Measurements from ENCODE around the gene LEO1. TPM values are rescaled to one million over a fixed set of nuclear protein-coding genes. Genes with fewer than 3 reads are reported as not detected.

The LEO1 gene
- total and polyA plus RNA-seq, 11 donors, result 4.9 to 12.6 (median 8.3) TPM

DNA sequence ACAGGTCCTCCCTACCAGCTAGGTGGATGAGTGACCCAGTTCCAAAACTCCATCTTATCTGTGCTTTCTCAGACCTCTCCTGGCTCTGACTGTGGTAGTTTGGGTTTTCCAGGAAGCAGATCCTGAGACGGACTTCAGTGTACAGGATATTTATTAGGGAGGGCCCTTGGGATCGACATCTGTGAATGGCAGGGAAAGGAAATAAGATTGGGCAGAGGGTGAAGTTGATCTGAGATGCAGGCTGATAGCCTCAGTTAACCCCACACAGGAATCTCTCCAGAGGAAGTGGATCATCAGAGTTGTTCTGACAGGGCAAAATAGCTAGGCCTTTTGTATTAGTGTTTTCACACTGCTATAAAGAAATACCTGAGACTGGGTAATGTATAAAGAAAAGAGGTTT, 30.8 kb upstream of the LEO1 start:
- Histone ChIP-seq H3K36me3 (no peaks in the 10 kb centered on the region), H3K27me3 (no peaks in the 10 kb centered on the region), H3K27ac (no peak overlapping the region), H3K9me3 (no peaks in the 10 kb centered on the region), H3K4me1 (peaks cover 0 to 25% (median 15%) of the 10 kb centered on the region in 12 donors), H3K4me3 (no peak overlapping the region)
- 56 to 79% (median 69%) methylated on average over 2 of the region's 2 CpGs for WGBS, 4 donors
- TF ChIP-seq POLR2A (IDR thresholded peaks at IDR 0.05) (no peak), CTCF (IDR thresholded peaks at IDR 0.05) (no peak)
- intact Hi-C loops (cut with DNase I), result no loop called here
- peak in 1 of 4 donors; percentile 39 for ATAC-seq
- no peak for DNase-seq

- no peaks in the 10 kb centered on the region for H3K9me3 ChIP-seq
- intact Hi-C loops (cut with DNase I), result no loop called here
- no peak overlapping the region for H3K4me3 ChIP-seq
- TF ChIP-seq CTCF (IDR thresholded peaks at IDR 0.05) (no peak), POLR2A (IDR thresholded peaks at IDR 0.05) (no peak)
- WGBS, 4 donors, result 80 to 87% (median 83%) methylated on average over 1 of the region's 1 CpG
- H3K27ac ChIP-seq, result no peak overlapping the region
- no peaks in the 10 kb centered on the region for H3K36me3 ChIP-seq
- H3K4me1 ChIP-seq, result no peaks in the 10 kb centered on the region
- DNase-seq (no peak), ATAC-seq (no peak)
- no peaks in the 10 kb centered on the region for H3K27me3 ChIP-seq
These were observed 21.4 kb upstream of the LEO1 start for GRCh38 chr15:51992953-51993352.

DNA sequence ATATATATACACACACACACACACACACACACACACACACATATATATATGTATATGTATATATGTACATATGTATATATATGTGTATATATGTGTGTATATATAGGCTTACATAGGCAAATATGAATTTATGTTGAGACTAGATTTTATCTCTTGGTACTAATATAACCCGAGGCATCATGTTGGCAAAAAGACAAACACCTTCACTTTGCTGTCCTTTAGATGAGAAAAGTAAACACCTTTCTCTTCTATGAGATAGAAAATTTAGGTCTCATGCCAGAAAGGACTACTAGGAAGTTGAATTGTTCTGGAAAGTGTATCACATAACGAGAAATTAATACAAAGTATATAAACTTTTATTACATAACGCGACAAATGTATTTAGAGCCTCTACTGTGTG, 19.6 kb upstream of the LEO1 start:
- no peak for TF ChIP-seq POLR2A (IDR thresholded peaks at IDR 0.05)
- no peak for TF ChIP-seq CTCF (IDR thresholded peaks at IDR 0.05)
- H3K36me3 ChIP-seq, result no peaks in the 10 kb centered on the region
- H3K9me3 ChIP-seq, result no peaks in the 10 kb centered on the region
- no peak overlapping the region for H3K27ac ChIP-seq
- 86 to 88% (median 88%) methylated on average over 4 of the region's 4 CpGs for WGBS, 4 donors
- intact Hi-C loops (cut with DNase I), result no loop called here
- DNase-seq (no peak), ATAC-seq (no peak)
- H3K4me3 ChIP-seq, result no peak overlapping the region
- no peaks in the 10 kb centered on the region for H3K27me3 ChIP-seq
- H3K4me1 ChIP-seq, result no peaks in the 10 kb centered on the region

DNA sequence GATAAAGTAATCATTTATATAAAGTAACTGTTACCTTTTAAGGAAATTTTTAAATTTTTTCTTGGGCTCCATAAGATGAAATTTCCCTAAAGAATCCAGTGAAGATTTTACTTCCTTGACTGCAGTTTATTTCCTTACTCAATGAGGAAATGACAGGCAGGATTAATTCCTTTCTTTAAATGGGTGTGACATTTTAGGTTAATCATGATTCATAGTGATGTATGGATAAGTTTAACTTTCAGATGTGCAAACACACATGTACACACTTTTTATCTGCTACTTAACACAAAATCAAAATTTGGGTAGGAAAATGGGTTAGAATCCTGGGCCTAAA, 11.2 kb upstream of the LEO1 start:
- Histone ChIP-seq H3K27ac (peak overlapping the region in 2 of 12 donors; percentile 67 to 79), H3K36me3 (no peaks in the 10 kb centered on the region), H3K9me3 (no peaks in the 10 kb centered on the region), H3K4me3 (no peak overlapping the region), H3K27me3 (no peaks in the 10 kb centered on the region), H3K4me1 (peaks cover 0 to 24% (median 17%) of the 10 kb centered on the region in 12 donors)
- DNase-seq (no peak), ATAC-seq (no peak)
- intact Hi-C loops (cut with DNase I), result loop anchor here in 9 of 10 donors (2.0 to 10.0 kb wide), 8 partner anchors 35 to 450 kb away; partner anchors contain the start of gene MAPK6 (in 1 of the 9)
- no peak for TF ChIP-seq POLR2A (IDR thresholded peaks at IDR 0.05)
- TF ChIP-seq CTCF (IDR thresholded peaks at IDR 0.05), result no peak

All from heart left ventricle (tissue), 16 donors.